GM21381 (cell line): ENCODE results near the gene FBN3.
"Not testable (repeated sequence)": the region's sequence is repeated elsewhere in the genome, so short reads cannot be mapped to it uniquely, and the experiment has no call there.

Experiments used
- ATAC-seq: cut with Tn5 transposase; IDR thresholded peaks from one replicate; pipeline ENCODE4 v1.9.1; 2021; ENCODE audit warnings: mild to moderate bottlenecking, moderate library complexity; ENCODE audit not compliant: unreplicated experiment

FBN3 gene

GRCh38 chr19:8120636-8121480 lies 28.5 kb downstream of the FBN3 start:
- ATAC-seq = no peak

- ATAC-seq = no peak
These were observed 31.4 kb downstream of the FBN3 start for GRCh38 chr19:8117991-8118390.

- ATAC-seq = no peak
These were observed 32.7 kb downstream of the FBN3 start for GRCh38 chr19:8116437-8117293.

- ATAC-seq = no peak
These were observed 33.5 kb downstream of the FBN3 start for GRCh38 chr19:8115805-8116396.

GRCh38 chr19:8113017-8113416 lies 36.4 kb downstream of the FBN3 start:
- ATAC-seq = no peak

- ATAC-seq = no peak
These were observed 38.0 kb downstream of the FBN3 start for GRCh38 chr19:8111376-8111775.

GRCh38 chr19:8110931-8111330 lies 38.5 kb downstream of the FBN3 start:
- no peak for ATAC-seq

- ATAC-seq = no peak
These were observed 39.3 kb downstream of the FBN3 start for GRCh38 chr19:8109890-8110662.

- ATAC-seq = no peak
These were observed 39.9 kb downstream of the FBN3 start for GRCh38 chr19:8109455-8109854.

- no peak for ATAC-seq
These were observed 40.6 kb downstream of the FBN3 start for GRCh38 chr19:8108560-8109445.

GRCh38 chr19:8107301-8107903 lies 42.0 kb downstream of the FBN3 start:
- ATAC-seq = no peak

- no peak for ATAC-seq
These were observed 43.9 kb downstream of the FBN3 start for GRCh38 chr19:8105471-8105870.

GRCh38 chr19:8101910-8102309 lies 47.5 kb downstream of the FBN3 start:
- not testable (repeated sequence) for ATAC-seq

- no peak for ATAC-seq
These were observed 48.1 kb downstream of the FBN3 start for GRCh38 chr19:8101311-8101710.

- ATAC-seq = no peak
These were observed 51.5 kb downstream of the FBN3 start for GRCh38 chr19:8097681-8098567.

GRCh38 chr19:8097198-8097597 lies 52.2 kb downstream of the FBN3 start:
- ATAC-seq = no peak

GRCh38 chr19:8096071-8096470 lies 53.3 kb downstream of the FBN3 start:
- no peak for ATAC-seq

- no peak for ATAC-seq
These were observed 54.0 kb downstream of the FBN3 start for GRCh38 chr19:8095354-8095886.
